Small intestine (tissue), 16 donors: ENCODE data around the gene RHEB. TPM values are rescaled to one million over a fixed set of nuclear protein-coding genes. Genes with fewer than 3 reads are reported as not detected.

Experiments
- DNase-seq, 2 donors: peaks; one replicate each; pipeline versions ENCODE4 v3.0.0 to v3.0.0-alpha.2; 2013
- FAIRE-seq: peaks from 2 replicates; lab custom pipeline; 2012; peaks lifted over from hg19 to GRCh38; lab: Jason Lieb, UNC
- H3K27ac ChIP-seq, 3 donors: one replicate each; pipeline ENCODE4 v1.5.1; 2013; ENCODE audit warnings: low read length in 2 of 3, mild to moderate bottlenecking in 2 of 3, control low read depth in 1 of 3, inconsistent platforms in 1 of 3, low read depth in 1 of 3, moderate library complexity in 1 of 3
- H3K27me3 ChIP-seq, 3 donors: one replicate each; pipeline ENCODE4 v1.6.1; 2013; ENCODE audit warnings: low read length in 3 of 3, inconsistent platforms in 1 of 3; ENCODE audit not compliant: control insufficient read depth in 3 of 3, insufficient read depth in 3 of 3
- H3K36me3 ChIP-seq, 3 donors: one replicate each; pipeline ENCODE4 v1.6.1; 2013; ENCODE audit warnings: low read length in 3 of 3, inconsistent platforms in 1 of 3, low read depth in 1 of 3, mild to moderate bottlenecking in 1 of 3, moderate library complexity in 1 of 3; ENCODE audit not compliant: control insufficient read depth in 3 of 3, insufficient read depth in 2 of 3
- H3K4me1 ChIP-seq, 3 donors: one replicate each; pipeline ENCODE4 v1.6.1; 2013; ENCODE audit warnings: low read length in 2 of 3, inconsistent platforms in 1 of 3, low read depth in 1 of 3, mild to moderate bottlenecking in 1 of 3, moderate library complexity in 1 of 3; ENCODE audit not compliant: control insufficient read depth in 3 of 3, insufficient read depth in 2 of 3
- H3K4me3 ChIP-seq, 3 donors: one replicate each; pipeline ENCODE4 v1.5.1; 2013; ENCODE audit warnings: low read length in 3 of 3, control low read depth in 1 of 3, inconsistent platforms in 1 of 3, low read depth in 1 of 3, mild to moderate bottlenecking in 1 of 3, moderate library complexity in 1 of 3
- H3K9me3 ChIP-seq, 2 donors: one replicate each; pipeline ENCODE4 v1.6.1; 2013; ENCODE audit warnings: low read depth in 1 of 2, low read length in 1 of 2; ENCODE audit not compliant: control insufficient read depth in 2 of 2, insufficient read depth in 1 of 2
- WGBS, 3 donors: extraction: QIAGEN DNeasy Blood & Tissue Kit; methylation state at CpG; one replicate each; pipeline ENCODE4 v1.1.7; 2013; 5-methylcytosine and 5-hydroxymethylcytosine counted together
- long read RNA-seq, 10 donors: transcript quantifications; one replicate each; lab custom pipeline, GENCODE V29; 2026
- polyA plus RNA-seq, 4 donors: library from polyadenylated mRNA; stranded (reverse) in 3 of 4; unstranded in 1 of 4; fragments of 200-250 nt in 3 of 4; fragments of 120-200 nt in 1 of 4; gene quantifications; one replicate each; pipeline versions ENCODE4 v1.2.1 to v1.2.3, GENCODE V29; 2013
- donor health status: healthy with polysubstance abuse.
- donor health status: control.
- donor health status: control.
- donor health status: Bipolar disorder and iron deficiency.
- donor health status: healthy.

RHEB gene, protein sequence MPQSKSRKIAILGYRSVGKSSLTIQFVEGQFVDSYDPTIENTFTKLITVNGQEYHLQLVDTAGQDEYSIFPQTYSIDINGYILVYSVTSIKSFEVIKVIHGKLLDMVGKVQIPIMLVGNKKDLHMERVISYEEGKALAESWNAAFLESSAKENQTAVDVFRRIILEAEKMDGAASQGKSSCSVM
- polyA plus RNA-seq, result 10 to 100 TPM; 54.4 to 84.6 (median 64.4) TPM
- long read RNA-seq, donor 1, transcript RHEB-201 (8 exons, 2,075 nt), result major isoform, 60 of 65 reads
- long read RNA-seq, donor 1, partial matches to known transcripts, result 5 of 65 reads
- long read RNA-seq, donor 1, other reads (novel, unspliced or antisense), result 0 of 65 reads
- long read RNA-seq, donor 2, transcript RHEB-201 (8 exons, 2,075 nt), result major isoform, 20 of 21 reads
- long read RNA-seq, donor 2, partial matches to known transcripts, result 0 of 21 reads
- long read RNA-seq, donor 2, other reads (novel, unspliced or antisense), result 0 of 21 reads
- long read RNA-seq, donor 3, transcript RHEB-201 (8 exons, 2,075 nt), result major isoform, 30 of 32 reads
- long read RNA-seq, donor 3, partial matches to known transcripts, result 0 of 32 reads
- long read RNA-seq, donor 3, other reads (novel, unspliced or antisense), result 0 of 32 reads
- long read RNA-seq, donor 4, partial matches to known transcripts, result 0 of 2 reads
- long read RNA-seq, donor 4, other reads (novel, unspliced or antisense), result 0 of 2 reads
- long read RNA-seq, donor 5, transcript RHEB-201 (8 exons, 2,075 nt), result major isoform, 8 of 8 reads
- long read RNA-seq, donor 5, partial matches to known transcripts, result 0 of 8 reads
- long read RNA-seq, donor 5, other reads (novel, unspliced or antisense), result 0 of 8 reads
- long read RNA-seq, donor 6, transcript RHEB-201 (8 exons, 2,075 nt), result major isoform, 23 of 23 reads
- long read RNA-seq, donor 6, partial matches to known transcripts, result 0 of 23 reads
- long read RNA-seq, donor 6, other reads (novel, unspliced or antisense), result 0 of 23 reads
- long read RNA-seq, donor 7, transcript RHEB-201 (8 exons, 2,075 nt), result major isoform, 162 of 176 reads
- long read RNA-seq, donor 7, partial matches to known transcripts, result 5 of 176 reads
- long read RNA-seq, donor 7, other reads (novel, unspliced or antisense), result 8 of 176 reads
- long read RNA-seq, donor 8, partial matches to known transcripts, result 0 of 3 reads
- long read RNA-seq, donor 8, other reads (novel, unspliced or antisense), result 0 of 3 reads
- long read RNA-seq, donor 9, transcript RHEB-201 (8 exons, 2,075 nt), result major isoform, 9 of 9 reads
- long read RNA-seq, donor 9, partial matches to known transcripts, result 0 of 9 reads
- long read RNA-seq, donor 9, other reads (novel, unspliced or antisense), result 0 of 9 reads
- long read RNA-seq, donor 10, transcript RHEB-201 (8 exons, 2,075 nt), result major isoform, 43 of 44 reads
- long read RNA-seq, donor 10, partial matches to known transcripts, result 0 of 44 reads
- long read RNA-seq, donor 10, other reads (novel, unspliced or antisense), result 0 of 44 reads

- WGBS, 3 donors, result 0% methylated on average over 54 to 58 of the region's 66 CpGs
- H3K9me3 ChIP-seq, result no peaks in the 10 kb centered on the region
- FAIRE-seq, result no peak
Observed at GRCh38 chr7:151519765-151520418, at the start of gene RHEB. RHEB (minus strand) TSS chr7:151519895; CDS start chr7:151519511, 384 bp downstream.

GRCh38 chr7:151566897-151567320 is 47.2 kb upstream of the RHEB start:
- DNase-seq (no peak), FAIRE-seq (no peak)
- no peaks in the 10 kb centered on the region for H3K9me3 ChIP-seq
- no peak overlapping the region for H3K27ac ChIP-seq
- H3K4me3 ChIP-seq, result no peak overlapping the region
- WGBS, 3 donors, result 71 to 87% (median 85%) methylated on average over 8 of the region's 8 CpGs
- H3K4me1 ChIP-seq, result no peaks in the 10 kb centered on the region
- no peaks in the 10 kb centered on the region for H3K27me3 ChIP-seq
- peaks cover 3 to 40% (median 23%) of the 10 kb centered on the region in 3 donors for H3K36me3 ChIP-seq

More at GRCh38 chr7:151519765-151520418, at the start of gene RHEB:
- peak; percentile 99 to 100 for DNase-seq
- Histone ChIP-seq H3K4me1 (peaks cover 0 to 17% (median 9%) of the 10 kb centered on the region in 3 donors), H3K36me3 (no peaks in the 10 kb centered on the region), H3K27me3 (no peaks in the 10 kb centered on the region), H3K4me3 (peak within 1 kb of the TSS; percentile 68 to 92 (median 84)), H3K27ac (peak within 1 kb of the TSS; percentile 97 to 99 (median 99))

DNA sequence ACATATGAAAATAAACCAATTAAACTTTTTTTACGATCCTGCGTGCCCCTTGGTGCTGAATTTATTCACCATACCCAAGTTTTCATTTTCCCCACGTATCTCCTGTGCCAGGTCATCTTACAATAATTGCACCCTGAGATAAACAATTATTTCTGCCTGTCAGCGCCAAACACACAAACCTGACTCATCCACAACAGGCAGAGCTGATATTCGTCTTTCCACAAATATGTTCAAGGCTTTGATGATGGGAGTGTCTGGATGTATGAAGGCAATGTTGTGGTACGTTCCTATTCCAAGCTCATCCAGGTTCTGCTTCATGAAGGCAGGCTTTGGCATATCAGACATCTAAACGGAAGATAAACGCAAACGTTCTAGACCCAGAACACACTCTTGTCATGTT is 45.8 kb upstream of the RHEB start:
- Histone ChIP-seq H3K36me3 (peaks cover 5 to 38% (median 22%) of the 10 kb centered on the region in 3 donors), H3K27me3 (no peaks in the 10 kb centered on the region), H3K9me3 (no peaks in the 10 kb centered on the region), H3K4me3 (no peak overlapping the region), H3K4me1 (no peaks in the 10 kb centered on the region), H3K27ac (no peak overlapping the region)
- 85 to 89% (median 87%) methylated on average over 9 of the region's 9 CpGs for WGBS, 3 donors
- DNase-seq (no peak), FAIRE-seq (no peak)

DNA sequence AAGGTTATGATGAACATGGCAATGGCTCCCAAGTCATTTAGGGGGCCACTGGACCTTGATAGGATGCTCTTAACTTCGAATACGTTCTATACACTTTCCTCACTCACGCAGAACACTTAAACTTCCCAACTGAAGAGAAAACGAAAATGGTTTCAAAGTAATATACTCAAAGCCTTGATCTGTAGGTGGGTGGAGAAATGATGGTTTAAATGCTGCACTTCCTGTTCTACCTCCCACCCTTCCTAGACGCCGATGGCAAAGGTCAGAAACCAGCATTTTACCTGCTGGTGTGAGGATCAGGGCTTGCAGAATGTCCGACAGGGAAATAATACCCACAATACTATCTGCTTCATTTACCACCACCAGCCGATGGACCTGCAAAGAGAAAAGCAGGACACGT is 40.5 kb upstream of the RHEB start:
- Histone ChIP-seq H3K4me3 (no peak overlapping the region), H3K27me3 (no peaks in the 10 kb centered on the region), H3K4me1 (no peaks in the 10 kb centered on the region), H3K27ac (no peak overlapping the region), H3K9me3 (no peaks in the 10 kb centered on the region), H3K36me3 (peaks cover 10 to 48% (median 30%) of the 10 kb centered on the region in 3 donors)
- WGBS, 3 donors, result 83 to 94% (median 84%) methylated on average over 9 of the region's 9 CpGs
- FAIRE-seq (no peak), DNase-seq (no peak)

DNA sequence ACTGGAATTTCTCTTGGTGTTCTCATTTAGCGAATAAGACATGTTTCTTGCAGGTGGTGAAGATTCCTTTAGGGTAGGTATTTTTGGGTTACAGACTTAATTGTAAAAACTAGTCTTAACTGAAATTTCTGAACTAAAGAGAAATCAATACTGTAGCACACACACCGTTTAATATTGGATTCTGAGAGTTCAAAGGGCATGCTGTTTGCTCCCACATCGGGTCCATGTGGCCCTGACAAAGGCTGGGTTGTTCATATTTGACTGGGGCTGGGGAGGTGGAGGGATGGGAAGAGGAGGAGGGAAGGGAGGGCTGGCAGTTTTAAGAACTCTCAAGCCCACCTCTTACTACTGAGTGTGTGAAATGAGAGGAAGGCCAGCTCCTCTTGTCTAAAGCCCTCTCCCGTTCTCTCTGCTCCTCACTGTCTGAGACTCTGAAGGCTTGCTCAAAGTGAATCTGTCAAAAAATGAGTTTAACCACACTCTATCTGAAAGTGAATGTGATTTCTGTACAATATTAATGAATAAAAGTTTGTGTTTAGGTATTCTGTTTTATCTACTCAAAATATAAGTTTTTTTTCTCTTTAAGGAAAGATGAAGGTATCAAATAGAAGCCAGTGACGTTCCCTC is 40.0 kb upstream of the RHEB start:
- Histone ChIP-seq H3K27ac (no peak overlapping the region), H3K36me3 (peaks cover 10 to 45% (median 28%) of the 10 kb centered on the region in 3 donors), H3K9me3 (no peaks in the 10 kb centered on the region), H3K27me3 (no peaks in the 10 kb centered on the region), H3K4me3 (no peak overlapping the region), H3K4me1 (no peaks in the 10 kb centered on the region)
- no peak for DNase-seq
- 58 to 79% (median 66%) methylated on average over 5 of the region's 5 CpGs for WGBS, 3 donors
- no peak for FAIRE-seq

- WGBS, 3 donors, result 77 to 94% (median 86%) methylated on average over 6 of the region's 6 CpGs
- Histone ChIP-seq H3K36me3 (peaks cover 10 to 37% (median 21%) of the 10 kb centered on the region in 3 donors), H3K4me1 (no peaks in the 10 kb centered on the region), H3K27ac (peak overlapping the region in 1 of 3 donors; percentile 50), H3K4me3 (no peak overlapping the region), H3K27me3 (no peaks in the 10 kb centered on the region), H3K9me3 (no peaks in the 10 kb centered on the region)
- no peak for FAIRE-seq
- peak in 1 of 2 donors; percentile 17 for DNase-seq
Observed at GRCh38 chr7:151558575-151558974, 38.9 kb upstream of the RHEB start.

DNA sequence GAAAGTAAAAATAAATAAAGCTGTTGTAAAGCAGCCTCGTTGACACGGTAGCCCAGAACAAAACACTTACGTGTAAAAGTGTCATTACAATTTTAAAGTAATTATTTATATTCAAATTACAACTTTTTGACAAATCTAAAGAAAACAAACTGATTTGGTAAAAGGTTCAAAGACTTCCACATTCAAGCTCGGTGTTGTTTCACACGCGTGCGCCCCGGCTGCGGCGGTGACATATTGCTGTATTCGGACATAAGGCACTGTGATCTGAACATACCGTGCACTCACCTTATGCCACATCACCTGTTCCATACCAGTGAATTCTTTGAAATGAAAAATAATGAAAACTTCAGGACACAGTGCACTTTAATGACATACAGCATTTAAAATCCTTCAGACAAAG is 36.9 kb upstream of the RHEB start:
- no peak overlapping the region for H3K27ac ChIP-seq
- 94 to 98% (median 97%) methylated on average over 12 of the region's 12 CpGs for WGBS, 3 donors
- H3K36me3 ChIP-seq, result peaks cover 10 to 30% (median 19%) of the 10 kb centered on the region in 3 donors
- H3K4me1 ChIP-seq, result no peaks in the 10 kb centered on the region
- no peaks in the 10 kb centered on the region for H3K27me3 ChIP-seq
- DNase-seq (no peak), FAIRE-seq (no peak)
- no peaks in the 10 kb centered on the region for H3K9me3 ChIP-seq
- no peak overlapping the region for H3K4me3 ChIP-seq
